GM10266 (cell line): ENCODE data around the gene ARPP19.
"Not testable (repeated sequence)": the region's sequence is repeated elsewhere in the genome, so short reads cannot be mapped to it uniquely, and the experiment has no call there.

Source experiments
- DNase-seq: peaks from one replicate; pipeline ENCODE4 v3.0.0; 2012; ENCODE audit errors: extremely low spot score
- TF ChIP-seq, protein P1 (sequence below): IDR thresholded peaks from 2 replicates; pipeline ENCODE4 v1.5.1; 2012; ENCODE audit warnings: mild to moderate bottlenecking, low read depth; ENCODE audit not compliant: control insufficient read depth, insufficient read depth; ENCODE audit errors: missing control alignments

The ARPP19 gene

DNA sequence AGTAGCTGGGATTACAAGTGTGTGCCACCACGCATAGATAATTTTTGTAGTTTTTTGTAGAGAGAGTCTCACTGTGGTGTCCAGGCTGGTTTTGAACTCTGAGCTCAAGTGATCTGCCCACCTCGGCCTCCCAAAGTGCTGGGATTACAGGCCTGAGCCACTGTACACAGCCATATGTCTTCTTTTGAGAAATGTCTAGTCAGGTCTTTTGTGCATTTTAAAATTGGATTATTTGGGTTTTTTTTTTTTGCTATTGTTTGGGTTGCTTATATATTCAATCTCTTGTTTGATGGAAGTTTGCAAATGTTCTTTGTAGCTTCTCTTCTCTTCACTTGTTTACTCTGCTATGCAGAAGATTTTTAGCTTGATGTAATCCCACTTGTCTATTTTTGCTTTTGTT is 6.2 kb upstream of the ARPP19 start:
- TF ChIP-seq, protein P1, sequence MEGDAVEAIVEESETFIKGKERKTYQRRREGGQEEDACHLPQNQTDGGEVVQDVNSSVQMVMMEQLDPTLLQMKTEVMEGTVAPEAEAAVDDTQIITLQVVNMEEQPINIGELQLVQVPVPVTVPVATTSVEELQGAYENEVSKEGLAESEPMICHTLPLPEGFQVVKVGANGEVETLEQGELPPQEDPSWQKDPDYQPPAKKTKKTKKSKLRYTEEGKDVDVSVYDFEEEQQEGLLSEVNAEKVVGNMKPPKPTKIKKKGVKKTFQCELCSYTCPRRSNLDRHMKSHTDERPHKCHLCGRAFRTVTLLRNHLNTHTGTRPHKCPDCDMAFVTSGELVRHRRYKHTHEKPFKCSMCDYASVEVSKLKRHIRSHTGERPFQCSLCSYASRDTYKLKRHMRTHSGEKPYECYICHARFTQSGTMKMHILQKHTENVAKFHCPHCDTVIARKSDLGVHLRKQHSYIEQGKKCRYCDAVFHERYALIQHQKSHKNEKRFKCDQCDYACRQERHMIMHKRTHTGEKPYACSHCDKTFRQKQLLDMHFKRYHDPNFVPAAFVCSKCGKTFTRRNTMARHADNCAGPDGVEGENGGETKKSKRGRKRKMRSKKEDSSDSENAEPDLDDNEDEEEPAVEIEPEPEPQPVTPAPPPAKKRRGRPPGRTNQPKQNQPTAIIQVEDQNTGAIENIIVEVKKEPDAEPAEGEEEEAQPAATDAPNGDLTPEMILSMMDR, result no peak
- DNase-seq, result no peak

DNA sequence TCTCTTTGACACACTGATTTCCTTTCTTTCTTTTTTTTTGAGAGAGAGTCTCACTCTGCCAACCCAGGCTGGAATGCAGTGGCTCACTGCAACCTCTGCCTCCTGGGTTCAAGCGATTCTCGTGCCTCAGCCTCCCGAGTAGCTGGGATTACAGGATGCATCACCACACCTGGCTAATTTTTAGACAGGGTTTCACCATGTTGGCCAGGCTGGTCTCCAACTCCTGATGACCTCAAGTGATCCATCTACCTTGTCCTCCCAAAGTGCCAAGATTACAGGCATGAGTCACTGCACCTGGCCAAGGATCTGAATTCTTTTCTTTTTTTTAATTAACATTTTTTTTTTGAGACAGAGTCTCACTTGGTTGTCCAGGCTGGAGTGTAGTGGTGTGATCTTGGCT is 5.8 kb upstream of the ARPP19 start:
- not testable (repeated sequence) for DNase-seq

DNA sequence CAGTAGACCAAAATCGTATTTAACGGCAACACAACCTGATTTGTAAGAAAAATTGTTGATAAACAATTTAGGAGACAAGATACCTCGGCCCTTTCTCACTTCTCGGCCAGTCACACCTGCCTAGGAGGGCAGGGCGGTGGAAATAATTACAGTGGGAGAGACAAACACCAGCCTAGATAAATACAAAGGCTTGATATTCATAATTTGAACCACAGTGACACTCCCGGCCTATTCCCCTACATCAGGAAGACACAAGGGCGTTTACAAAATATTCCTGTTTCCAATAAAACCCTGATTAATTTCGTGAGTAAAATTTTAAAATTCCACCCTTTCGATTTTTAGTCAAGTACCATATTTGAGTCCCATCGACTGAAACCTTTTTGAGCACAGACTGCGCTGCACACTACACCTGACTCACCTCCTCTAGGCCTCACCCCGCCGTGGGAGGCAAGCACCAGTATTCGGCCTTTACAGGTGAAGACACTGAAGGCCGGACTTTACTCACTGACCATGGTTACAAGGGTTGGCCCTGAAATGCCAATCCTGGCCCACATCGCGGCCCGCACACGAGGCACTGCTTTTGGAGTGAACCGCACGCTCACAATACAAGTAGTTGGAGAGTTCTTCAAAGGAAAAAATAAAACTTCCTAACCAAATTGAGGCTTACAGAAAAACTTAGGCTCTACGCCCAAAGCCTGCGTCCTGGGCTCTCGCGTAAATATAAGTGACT is 794 bp downstream of the ARPP19 start:
- TF ChIP-seq, protein P1, result no peak
- peak; percentile 25 for DNase-seq

DNA sequence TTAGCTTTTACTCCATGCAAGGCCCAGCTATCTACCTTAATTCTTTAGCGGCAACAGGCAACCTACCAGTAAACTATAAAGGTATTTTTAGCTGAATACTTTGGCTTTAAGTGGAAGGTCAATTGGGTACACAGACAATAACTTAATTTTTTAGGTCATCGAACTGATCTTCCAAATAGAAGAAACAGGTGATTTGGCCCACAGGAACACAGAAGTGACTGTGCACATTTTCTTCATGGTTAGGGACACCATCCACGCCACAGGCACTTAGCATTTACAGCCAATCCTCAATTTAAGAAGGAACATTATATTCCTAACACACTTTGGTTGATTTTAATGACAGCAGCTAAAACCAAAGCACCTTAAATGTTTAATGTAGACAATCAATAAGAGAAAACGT is 1.9 kb downstream of the ARPP19 start:
- TF ChIP-seq, protein P1, result no peak
- DNase-seq, result no peak

DNA sequence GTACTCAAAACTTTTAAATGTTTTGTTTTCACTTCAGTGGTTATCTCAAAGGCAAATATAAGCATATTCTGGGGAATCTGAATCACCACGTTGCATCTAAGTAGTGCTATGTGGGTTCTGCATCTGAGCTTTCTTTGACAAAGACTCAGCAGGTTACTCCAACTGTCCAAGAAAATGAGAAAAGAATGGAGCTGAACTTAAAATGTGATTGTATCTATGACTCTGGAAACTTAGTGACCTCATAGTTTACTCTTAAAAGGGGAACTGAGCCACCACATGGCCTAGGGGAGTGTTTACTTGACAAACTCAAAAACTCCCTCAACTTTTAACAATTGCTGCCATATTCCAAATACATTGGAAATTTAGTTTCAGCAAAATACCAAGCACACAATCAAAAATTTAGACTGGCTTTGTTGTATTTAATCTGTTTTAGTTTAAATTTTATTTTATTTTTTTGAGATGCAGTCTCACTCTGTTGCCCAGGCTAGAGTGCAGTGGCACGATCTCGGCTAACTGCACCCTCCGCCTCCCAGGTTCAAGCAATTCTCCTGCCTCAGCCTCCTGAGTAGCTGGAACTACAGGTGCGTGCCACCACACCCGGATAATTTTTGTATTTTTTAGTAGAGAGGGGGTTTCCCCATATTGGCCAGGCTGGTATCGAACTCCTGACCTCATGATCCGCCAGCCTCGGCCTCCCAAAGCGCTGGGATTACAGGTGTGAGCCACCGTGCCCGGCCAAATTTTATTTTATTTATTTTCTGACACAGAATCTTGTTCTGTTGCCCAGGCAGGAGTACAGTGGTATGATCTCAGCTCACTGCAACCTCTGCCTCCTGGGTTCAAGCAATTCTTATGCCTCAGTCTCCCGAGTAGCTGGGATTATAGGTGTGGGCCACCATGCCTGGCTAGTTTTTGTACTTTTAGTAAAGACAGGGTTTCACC is 3.1 kb downstream of the ARPP19 start:
- DNase-seq, result peak; percentile 55

DNA sequence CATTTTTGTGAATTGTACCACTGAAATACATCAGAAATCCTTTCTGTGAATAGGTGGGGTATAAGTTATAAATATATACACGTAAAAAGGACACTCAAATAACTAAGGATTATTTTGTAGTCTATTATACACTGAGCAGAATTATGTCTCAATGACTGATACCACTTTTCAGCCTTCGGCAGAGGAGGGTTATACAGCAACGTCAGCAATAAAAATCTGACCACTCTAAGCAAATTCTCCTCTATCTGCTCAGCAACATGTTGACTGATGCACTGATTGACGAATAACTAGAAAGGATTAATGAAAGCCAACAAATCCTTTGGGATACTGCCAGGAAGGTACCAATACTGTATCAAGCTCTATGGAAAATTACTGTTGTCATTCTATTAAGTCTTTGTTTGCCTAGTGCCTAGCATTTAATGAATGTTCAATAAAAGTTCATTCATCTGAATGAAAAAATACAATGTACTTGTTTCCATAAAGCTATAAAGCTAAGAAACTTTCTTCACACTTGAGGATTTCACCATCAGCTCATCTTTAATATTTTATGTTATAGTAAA is 5.2 kb downstream of the ARPP19 start:
- no peak for DNase-seq
- TF ChIP-seq, protein P1, result no peak

DNA sequence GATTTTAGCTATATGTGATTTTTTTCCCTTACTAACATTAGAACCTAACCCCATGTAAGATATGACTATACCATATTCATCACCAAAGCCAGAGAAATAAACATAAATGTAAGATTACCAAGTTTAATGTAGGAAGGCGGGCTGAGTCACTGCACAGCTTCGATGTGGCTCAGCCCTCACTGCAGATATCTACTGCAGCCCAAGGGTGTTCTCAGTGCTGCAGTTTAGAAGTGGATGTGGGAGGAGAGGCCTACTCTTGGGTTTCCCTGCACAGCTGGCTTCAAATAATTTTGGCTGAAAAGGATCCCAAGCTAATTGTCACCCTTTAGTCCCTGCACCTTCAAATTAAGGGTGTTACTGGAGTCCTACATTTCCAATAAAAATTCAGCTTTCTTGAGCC is 9.3 kb downstream of the ARPP19 start:
- TF ChIP-seq, protein P1, result no peak
- no peak for DNase-seq

DNA sequence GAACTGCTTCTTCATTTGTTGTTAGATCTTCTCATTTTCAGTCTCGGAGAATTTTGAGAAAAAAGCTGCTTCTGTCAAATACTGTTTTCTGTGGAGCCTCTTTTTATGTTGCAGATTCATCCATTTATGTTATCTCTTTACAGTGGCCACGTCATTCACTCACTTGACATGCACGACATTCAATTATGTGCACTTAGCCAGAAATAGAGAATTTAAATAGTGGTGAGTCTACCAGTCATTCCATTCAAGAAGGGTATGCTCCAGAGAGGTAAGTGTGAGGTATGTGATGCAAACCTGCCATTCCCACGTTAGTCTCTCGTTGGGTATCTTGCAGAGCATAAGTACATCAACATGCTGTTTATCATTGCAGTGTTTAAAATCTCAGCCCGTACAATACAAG is 9.8 kb downstream of the ARPP19 start:
- TF ChIP-seq, protein P1, result no peak
- no peak for DNase-seq
